ENCODE measurements around the gene MDM4.
"Not testable (repeated sequence)": the region's sequence is repeated elsewhere in the genome, so short reads cannot be mapped to it uniquely, and the experiment has no call there.

The MDM4 gene

GRCh38 chr1:204479387-204480136 lies 36.6 kb upstream of the MDM4 start:
- H3K36me3 ChIP-seq (replicated peaks; ENCODE audit: insufficient read depth, low read length) = no peaks in the 10 kb centered on the region
- H3K9me3 ChIP-seq (replicated peaks; ENCODE audit: insufficient read depth, low read length) = no peaks in the 10 kb centered on the region
- no peak overlapping the region for H3K4me2 ChIP-seq (ENCODE audit: low read depth, low read length)
- H3K79me2 ChIP-seq (ENCODE audit: low read length) = no peaks in the 10 kb centered on the region
- no peak for TF ChIP-seq EZH2phosphoT487 (IDR thresholded peaks at IDR 0.05; ENCODE audit: low read length)
- TF ChIP-seq CTCF (IDR thresholded peaks at IDR 0.05; ENCODE audit: low read length) = no peak
- H3K27ac ChIP-seq (ENCODE audit: low read length) = no peak overlapping the region
- no peak overlapping the region for H3K9ac ChIP-seq (ENCODE audit: low read length)
- no peaks in the 10 kb centered on the region for H4K20me1 ChIP-seq (ENCODE audit: insufficient read depth, low read length)
- DNase-seq = no peak
- no peaks in the 10 kb centered on the region for H3K27me3 ChIP-seq (replicated peaks; ENCODE audit: insufficient read depth, low read length)
- no peak overlapping the region for H3K4me3 ChIP-seq (ENCODE audit: low read length)
- H2AFZ ChIP-seq (ENCODE audit: low read length) = no peak overlapping the region
- no peaks in the 10 kb centered on the region for H3F3A ChIP-seq (ENCODE audit: insufficient read depth, low read length)
- H3K4me1 ChIP-seq (ENCODE audit: low read length) = no peaks in the 10 kb centered on the region
- no peaks in the 10 kb centered on the region for H3K9me2 ChIP-seq (replicated peaks; ENCODE audit: insufficient read depth, low read length)

GRCh38 chr1:204480515-204480914 lies 35.7 kb upstream of the MDM4 start:
- Histone ChIP-seq H3K4me2 (ENCODE audit: low read depth, low read length) (no peak overlapping the region), H3K9ac (ENCODE audit: low read length) (no peak overlapping the region), H3K79me2 (ENCODE audit: low read length) (no peaks in the 10 kb centered on the region), H3K4me1 (ENCODE audit: low read length) (no peaks in the 10 kb centered on the region), H2AFZ (ENCODE audit: low read length) (no peak overlapping the region), H3K4me3 (ENCODE audit: low read length) (no peak overlapping the region), H3K36me3 (replicated peaks; ENCODE audit: insufficient read depth, low read length) (no peaks in the 10 kb centered on the region), H4K20me1 (ENCODE audit: insufficient read depth, low read length) (no peaks in the 10 kb centered on the region), H3K9me3 (replicated peaks; ENCODE audit: insufficient read depth, low read length) (no peaks in the 10 kb centered on the region), H3K27ac (ENCODE audit: low read length) (no peak overlapping the region), H3K9me2 (replicated peaks; ENCODE audit: insufficient read depth, low read length) (no peaks in the 10 kb centered on the region), H3K27me3 (replicated peaks; ENCODE audit: insufficient read depth, low read length) (no peaks in the 10 kb centered on the region), H3F3A (ENCODE audit: insufficient read depth, low read length) (no peaks in the 10 kb centered on the region)
- DNase-seq = no peak
- TF ChIP-seq EZH2 (optimal IDR thresholded peaks at IDR 0.05; ENCODE audit: low read depth, low read length) (no peak), CTCF (IDR thresholded peaks at IDR 0.05; ENCODE audit: low read length) (no peak), EZH2phosphoT487 (IDR thresholded peaks at IDR 0.05; ENCODE audit: low read length) (no peak)

GRCh38 chr1:204483791-204484190 lies 32.4 kb upstream of the MDM4 start:
- no peaks in the 10 kb centered on the region for H3K9me2 ChIP-seq (replicated peaks; ENCODE audit: insufficient read depth, low read length)
- H3K4me3 ChIP-seq (ENCODE audit: low read length) = no peak overlapping the region

GRCh38 chr1:204486513-204487255 lies 29.5 kb upstream of the MDM4 start:
- H3K9me3 ChIP-seq (replicated peaks; ENCODE audit: insufficient read depth, low read length); H3F3A ChIP-seq (ENCODE audit: insufficient read depth, low read length); H4K20me1 ChIP-seq (ENCODE audit: insufficient read depth, low read length); H3K4me2 ChIP-seq (ENCODE audit: low read depth, low read length); H3K36me3 ChIP-seq (replicated peaks; ENCODE audit: insufficient read depth, low read length); H3K9ac ChIP-seq (ENCODE audit: low read length); H3K79me2 ChIP-seq (ENCODE audit: low read length); DNase-seq; H3K27me3 ChIP-seq (replicated peaks; ENCODE audit: insufficient read depth, low read length); H3K9me2 ChIP-seq (replicated peaks; ENCODE audit: insufficient read depth, low read length); H3K4me3 ChIP-seq (ENCODE audit: low read length); H3K4me1 ChIP-seq (ENCODE audit: low read length); H2AFZ ChIP-seq (ENCODE audit: low read length); H3K27ac ChIP-seq (ENCODE audit: low read length): not testable (repeated sequence)

More at GRCh38 chr1:204483791-204484190, 32.4 kb upstream of the MDM4 start:
- no peaks in the 10 kb centered on the region for H4K20me1 ChIP-seq (ENCODE audit: insufficient read depth, low read length)
- TF ChIP-seq EZH2phosphoT487 (IDR thresholded peaks at IDR 0.05; ENCODE audit: low read length) (no peak), EZH2 (optimal IDR thresholded peaks at IDR 0.05; ENCODE audit: low read depth, low read length) (no peak), CTCF (IDR thresholded peaks at IDR 0.05; ENCODE audit: low read length) (no peak)
- no peaks in the 10 kb centered on the region for H3K27me3 ChIP-seq (replicated peaks; ENCODE audit: insufficient read depth, low read length)
- H3K4me2 ChIP-seq (ENCODE audit: low read depth, low read length) = no peak overlapping the region
- H3K36me3 ChIP-seq (replicated peaks; ENCODE audit: insufficient read depth, low read length) = no peaks in the 10 kb centered on the region
- DNase-seq = no peak
- H2AFZ ChIP-seq (ENCODE audit: low read length) = no peak overlapping the region
- no peaks in the 10 kb centered on the region for H3K4me1 ChIP-seq (ENCODE audit: low read length)
- H3K9ac ChIP-seq (ENCODE audit: low read length) = no peak overlapping the region
- no peaks in the 10 kb centered on the region for H3K79me2 ChIP-seq (ENCODE audit: low read length)
- H3F3A ChIP-seq (ENCODE audit: insufficient read depth, low read length) = no peaks in the 10 kb centered on the region
- no peak overlapping the region for H3K27ac ChIP-seq (ENCODE audit: low read length)
- H3K9me3 ChIP-seq (replicated peaks; ENCODE audit: insufficient read depth, low read length) = no peaks in the 10 kb centered on the region
